NCI-H2081 (cell line): ENCODE measurements around the gene CCS.
A peak's percentile ranks its signal among the peaks of the same experiment; 100 is the strongest.
"Not testable (repeated sequence)": the region's sequence is repeated elsewhere in the genome, so short reads cannot be mapped to it uniquely, and the experiment has no call there.

Experiments
- DNase-seq, 2 experiments: peaks; one replicate each; lab custom pipeline; 2025; lab: John Stamatoyannopoulos, UW

CCS gene

GRCh38 chr11:66561178-66561974, 31.6 kb upstream of the CCS start:
- DNase-seq: no peak

DNA sequence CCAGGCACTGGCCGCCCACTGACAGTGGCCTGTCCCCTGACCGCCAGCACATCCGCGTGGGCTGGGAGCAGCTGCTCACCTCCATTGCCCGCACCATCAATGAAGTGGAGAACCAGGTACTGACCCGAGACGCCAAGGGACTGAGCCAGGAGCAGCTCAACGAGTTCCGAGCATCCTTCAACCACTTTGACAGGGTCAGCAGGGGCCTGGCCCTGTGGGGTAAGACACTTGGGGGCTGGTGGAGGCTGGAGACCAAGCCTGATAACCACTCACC, 31.1 kb upstream of the CCS start:
- no peak for DNase-seq

DNA sequence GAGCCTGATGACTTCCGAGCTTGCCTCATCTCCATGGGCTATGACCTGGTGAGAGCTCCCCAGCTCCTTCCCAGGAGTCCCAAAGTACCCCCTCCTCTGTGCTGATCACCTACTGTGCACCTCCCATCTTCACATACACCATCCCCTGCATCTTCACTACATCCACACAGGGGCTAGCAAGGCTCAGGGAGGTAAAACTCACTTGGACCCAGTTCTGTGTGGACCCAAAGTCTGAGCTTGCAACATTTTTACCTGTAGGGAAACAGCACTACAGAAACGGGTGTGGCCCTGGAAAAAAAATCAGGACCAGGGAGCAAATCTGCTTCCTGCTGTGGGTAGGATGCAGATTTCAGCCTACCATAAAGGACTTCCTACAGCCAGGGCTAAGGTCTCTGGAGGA, 30.7 kb upstream of the CCS start:
- no peak for DNase-seq

DNA sequence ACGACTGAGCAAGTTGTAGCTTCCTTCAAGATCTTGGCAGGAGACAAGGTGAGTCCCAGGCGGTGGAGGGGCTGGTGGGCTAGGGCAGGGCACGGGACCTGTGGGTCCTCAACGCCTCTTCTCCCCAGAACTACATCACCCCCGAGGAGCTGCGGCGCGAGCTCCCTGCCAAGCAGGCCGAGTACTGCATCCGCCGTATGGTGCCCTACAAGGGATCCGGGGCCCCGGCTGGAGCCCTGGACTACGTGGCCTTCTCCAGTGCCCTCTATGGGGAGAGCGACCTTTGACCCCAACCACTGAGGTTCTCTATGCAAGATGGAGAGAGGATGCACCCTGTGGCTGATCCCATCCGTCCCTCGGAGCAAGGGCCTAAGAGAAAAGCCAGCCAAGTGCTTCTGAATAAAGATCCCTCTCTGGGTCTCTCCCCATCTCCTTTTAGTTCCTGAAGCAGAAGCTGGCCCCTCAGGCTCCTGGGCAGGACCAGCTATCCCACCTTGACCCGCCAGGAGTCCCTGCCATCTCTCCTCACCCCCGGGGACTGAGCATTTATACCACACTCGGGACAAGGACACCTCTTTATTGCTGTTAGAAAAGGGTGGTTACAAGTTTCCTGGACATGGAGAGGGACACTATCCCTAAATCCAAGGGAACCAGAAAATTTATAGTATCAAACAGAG, 29.9 kb upstream of the CCS start:
- DNase-seq: no peak

DNA sequence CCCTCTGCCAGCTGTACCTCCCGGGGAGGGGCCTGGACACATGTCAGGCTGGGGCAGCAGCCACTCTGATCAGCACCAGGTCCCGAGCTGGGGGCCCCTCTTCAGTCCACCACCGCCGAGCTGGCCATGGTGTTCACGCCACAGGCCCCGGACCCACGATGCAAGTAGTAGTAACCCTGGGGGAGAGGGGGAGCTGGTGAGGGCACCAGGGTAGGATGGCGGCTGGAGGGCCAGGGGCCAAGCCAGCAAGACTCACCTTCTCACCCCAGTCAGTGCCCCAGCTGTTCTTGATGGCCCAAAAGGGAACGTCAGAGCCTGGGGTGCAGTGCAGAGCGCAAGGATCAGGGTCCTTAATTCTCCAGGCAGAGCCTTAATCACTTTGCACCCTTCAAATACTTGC, 29.2 kb upstream of the CCS start:
- no peak for DNase-seq

DNA sequence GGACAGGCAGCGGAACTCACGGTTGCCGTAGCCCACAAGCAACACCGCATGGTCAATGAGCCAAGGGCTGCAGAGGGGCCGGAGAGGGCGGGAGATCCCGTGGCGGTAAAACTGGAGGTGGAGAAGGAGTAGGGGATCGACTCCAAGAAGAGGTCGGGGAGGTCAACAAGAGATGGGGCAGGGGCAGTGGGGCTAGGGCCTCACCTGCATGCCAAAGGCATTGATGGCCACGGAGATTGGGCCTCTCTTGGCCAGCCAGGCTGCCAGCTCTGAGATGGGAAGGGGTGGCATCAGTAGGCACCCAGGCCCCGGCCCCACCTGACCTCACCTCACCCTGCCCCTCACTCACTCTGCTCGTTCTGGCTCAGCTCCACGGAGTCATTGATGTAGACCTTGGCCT, 28.4 kb upstream of the CCS start:
- no peak for DNase-seq

GRCh38 chr11:66564984-66565383, 28.0 kb upstream of the CCS start:
- no peak for DNase-seq

DNA sequence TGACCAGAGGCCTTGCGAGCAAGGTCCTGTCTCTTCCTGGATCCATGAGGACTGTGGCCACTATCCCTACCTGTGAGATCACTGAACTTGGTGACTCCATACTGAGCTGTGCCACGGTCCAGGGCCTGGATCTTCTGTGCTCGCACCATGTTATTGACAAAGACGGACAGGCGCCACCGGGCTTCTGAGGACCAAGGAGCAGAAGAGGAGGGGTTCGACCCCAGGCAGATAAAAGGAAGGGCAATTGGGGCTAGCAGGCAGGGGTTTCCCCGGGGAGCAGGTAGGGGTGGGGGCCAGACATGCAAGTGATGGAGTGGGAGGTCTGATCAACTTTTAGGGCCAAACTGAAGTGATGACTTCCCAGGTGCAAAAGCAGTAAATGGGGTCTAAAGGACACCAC, 26.8 kb upstream of the CCS start:
- no peak for DNase-seq

GRCh38 chr11:66567787-66568123, 25.2 kb upstream of the CCS start:
- DNase-seq: no peak

GRCh38 chr11:66568124-66568916, 24.7 kb upstream of the CCS start, which contains the start of gene CTSF:
CTSF (minus strand) TSS chr11:66568606; CDS start chr11:66568486, 120 bp downstream.
- peak; percentile 55 to 85 for DNase-seq

DNA sequence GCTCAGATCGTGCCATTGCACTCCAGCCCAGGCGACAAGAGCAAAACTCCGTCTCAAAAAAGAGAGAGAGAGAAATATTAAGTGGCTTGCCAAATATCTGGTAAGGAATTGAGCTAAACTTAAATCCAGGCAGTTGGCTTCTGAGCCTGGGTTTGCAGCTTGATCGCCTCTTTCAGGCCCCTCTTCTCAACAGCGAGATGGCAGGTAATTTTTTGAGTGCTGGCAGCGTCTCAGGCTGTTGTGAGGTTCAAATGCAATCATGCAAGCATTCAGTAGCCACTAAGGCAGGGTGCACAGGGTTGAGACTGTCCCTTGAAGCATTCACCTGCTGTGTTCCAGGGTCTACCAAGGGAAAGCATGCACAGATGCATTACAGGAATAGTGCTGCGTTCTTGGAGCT, 23.9 kb upstream of the CCS start:
- no peak for DNase-seq

DNA sequence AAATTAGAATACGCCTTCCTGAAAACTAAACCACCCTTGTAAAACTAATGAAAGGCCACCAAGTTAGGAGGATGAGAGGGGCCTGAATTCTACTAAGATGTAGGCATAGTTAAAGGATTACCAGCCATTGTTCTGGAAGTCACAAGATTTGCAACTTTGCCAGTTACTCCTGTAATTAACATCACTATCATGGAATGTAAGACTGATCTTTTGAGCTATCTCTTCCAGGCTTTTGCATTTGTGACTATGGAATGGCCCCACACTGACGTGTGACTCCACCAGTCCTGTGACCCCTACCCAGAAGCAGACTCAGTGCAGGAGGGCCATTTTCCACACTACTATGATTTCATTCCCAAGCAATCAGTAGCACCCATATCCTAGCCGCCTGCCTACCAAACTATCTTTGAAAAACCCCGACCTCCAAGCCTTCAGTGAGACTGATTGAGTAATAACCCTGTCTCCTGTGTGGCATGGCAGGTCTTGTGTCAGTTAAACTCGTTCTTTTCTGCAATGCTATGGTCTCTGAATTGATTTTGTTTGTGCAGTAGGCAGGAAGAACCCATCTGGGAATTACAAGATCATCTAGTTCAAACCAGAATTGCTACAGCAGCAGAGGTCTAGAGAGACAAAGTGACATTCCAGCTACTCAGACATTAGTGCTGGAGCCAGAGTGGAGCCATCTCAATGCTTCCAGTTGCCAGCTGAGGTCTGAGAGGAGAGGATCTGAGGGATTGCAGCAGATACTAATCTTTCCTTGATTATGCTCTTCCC, 22.7 kb upstream of the CCS start:
- DNase-seq: no peak

GRCh38 chr11:66570850-66571180, 22.2 kb upstream of the CCS start:
- no peak for DNase-seq

- peak; percentile 30 to 49 for DNase-seq
Observed at GRCh38 chr11:66579017-66579606, 13.9 kb upstream of the CCS start.

DNA sequence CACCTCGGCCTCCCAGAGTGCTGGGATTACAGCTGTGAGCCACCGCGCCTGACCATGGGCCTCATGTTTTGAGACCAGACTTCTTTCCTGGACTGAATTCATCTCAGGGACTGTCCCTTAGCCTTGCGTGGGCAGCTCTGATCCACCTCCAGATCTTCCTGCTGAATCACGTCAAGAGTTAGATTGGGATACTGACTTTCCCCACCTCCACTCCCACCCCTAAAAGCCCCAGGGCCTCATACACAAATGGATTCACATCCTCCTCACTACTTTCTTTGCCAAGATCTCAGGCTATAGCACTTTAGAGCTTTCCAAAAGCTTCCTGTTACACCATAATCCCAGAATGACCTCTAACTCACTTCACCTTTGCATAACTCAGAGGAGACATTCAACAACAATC, 12.2 kb upstream of the CCS start:
- DNase-seq: no peak

GRCh38 chr11:66581261-66581660, 11.7 kb upstream of the CCS start:
- no peak for DNase-seq

GRCh38 chr11:66582565-66583147, 10.3 kb upstream of the CCS start:
- not testable (repeated sequence) for DNase-seq

GRCh38 chr11:66585447-66585846, 7.5 kb upstream of the CCS start:
- not testable (repeated sequence) for DNase-seq

DNA sequence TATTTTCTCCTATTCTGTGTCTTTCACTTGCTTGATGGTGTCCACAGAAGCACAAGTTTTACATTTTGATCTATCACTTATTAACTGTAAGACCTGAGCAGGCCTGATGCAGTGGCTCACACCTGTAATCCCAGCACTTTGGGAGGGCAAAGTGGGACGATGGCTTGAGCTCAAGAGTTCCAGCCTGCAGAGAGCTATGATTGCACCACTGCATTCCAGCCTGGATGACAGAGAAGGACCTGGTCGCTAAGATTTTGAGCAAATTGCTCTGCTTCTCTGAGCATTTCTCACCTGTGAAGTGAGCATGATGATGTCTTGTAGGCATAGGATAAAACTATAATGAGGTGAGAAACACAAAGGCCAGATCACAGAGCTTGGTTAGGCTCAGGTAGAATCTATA, 6.8 kb upstream of the CCS start:
- DNase-seq: no peak

DNA sequence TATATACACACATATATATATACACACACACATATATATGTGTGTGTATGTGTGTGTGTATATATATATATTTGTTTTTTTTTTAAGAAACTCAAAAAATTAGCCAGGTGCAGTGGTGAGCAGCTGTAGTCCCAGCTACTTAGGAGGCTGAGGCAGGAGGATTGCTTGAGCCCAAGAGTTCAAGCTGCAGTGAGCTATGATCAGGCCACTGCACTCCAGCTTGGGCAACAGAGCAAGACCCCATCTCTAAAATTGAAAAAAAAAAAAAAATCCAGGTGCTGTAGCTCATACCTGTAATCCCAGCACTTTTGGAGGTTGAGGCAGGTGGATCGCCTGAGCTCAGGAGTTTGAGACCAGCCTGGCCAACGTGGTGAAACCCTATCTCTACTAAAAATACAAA, 3.7 kb upstream of the CCS start:
- DNase-seq: not testable (repeated sequence)

GRCh38 chr11:66589996-66590675, 2.8 kb upstream of the CCS start:
- DNase-seq: no peak
